ENCODE data around the gene LRRC73. TPM values are rescaled to one million over a fixed set of nuclear protein-coding genes. Genes with fewer than 3 reads are reported as not detected.

The LRRC73 gene
- total and polyA plus RNA-seq, 9 of the 15 experiments (the other 6 are each of a cell fraction or from before 2014, with no cell fraction given) = 0.07 to 0.55 (median 0.16) TPM; not detected in 3

DNA sequence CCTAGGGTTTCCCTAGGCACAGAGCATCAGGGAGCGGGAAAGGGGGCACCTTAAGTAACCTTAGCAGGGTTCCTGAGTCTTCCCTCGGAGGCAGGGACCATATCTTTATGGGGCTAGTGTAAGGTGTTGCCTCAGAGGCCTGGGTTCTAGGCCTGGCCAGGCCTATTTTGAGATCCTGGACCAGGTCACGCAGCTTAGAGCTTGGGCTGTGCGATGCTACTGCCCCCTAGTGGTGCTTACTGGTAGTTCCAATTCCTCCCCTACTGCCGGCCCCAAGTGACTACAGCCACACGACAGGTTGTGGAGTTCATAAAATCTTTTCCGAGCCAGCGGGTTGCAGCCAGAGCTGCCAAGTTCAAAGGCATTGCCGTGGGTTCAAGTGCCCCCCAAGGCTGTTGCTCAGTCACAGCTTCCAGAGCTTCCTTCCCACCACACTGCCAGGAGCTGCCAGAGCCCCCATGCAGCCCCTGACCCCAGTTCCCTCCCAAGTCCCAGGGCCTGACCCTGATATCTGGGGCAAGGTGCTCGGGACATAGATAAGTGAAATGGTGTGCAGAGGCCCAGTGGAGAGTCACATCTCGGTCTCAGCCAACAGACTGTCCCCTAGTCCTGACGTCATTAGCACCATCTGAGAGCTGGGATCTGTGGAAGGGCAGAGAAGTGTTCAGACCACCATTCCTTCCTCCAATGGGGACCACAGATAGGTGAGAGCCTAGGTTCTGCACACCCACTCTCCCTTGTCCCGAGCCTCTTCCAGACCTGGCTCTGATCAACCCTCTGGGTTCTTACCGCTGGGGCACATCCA lies 3.3 kb downstream of the LRRC73 start (continued):
- TF ChIP-seq SMAD2 (IDR thresholded peaks at IDR 0.05; ENCODE audit: low read depth, low read length) (no peak), RUNX1 (IDR thresholded peaks at IDR 0.05; ENCODE audit: low read depth) (no peak), KLF10 (CRISPR knock-in tag; IDR thresholded peaks at IDR 0.05) (no peak), PCBP1 (IDR thresholded peaks at IDR 0.05; ENCODE audit: low read depth, low read length, poor library complexity, severe bottlenecking) (no peak), ZNF699 (CRISPR knock-in tag; IDR thresholded peaks at IDR 0.05; ENCODE audit: insufficient replicate concordance) (no peak), GABPB2 (CRISPR knock-in tag; conservative IDR thresholded peaks at IDR 0.05) (no peak), CREB1 (IDR thresholded peaks at IDR 0.05) (no peak), CREB1 (CRISPR knock-in tag; IDR thresholded peaks at IDR 0.05) (peak; percentile 37; the same call in 1 of the 2 replicates), BMI1 (IDR thresholded peaks at IDR 0.05; ENCODE audit: low read length) (no peak), MNT (conservative IDR thresholded peaks at IDR 0.05) (0 out of 4 replicates have a peak, but pooled peaks of 1 of the 2 experiments have one; percentile 5), ZEB2 (IDR thresholded peaks at IDR 0.05) (no peak), L3MBTL2 (IDR thresholded peaks at IDR 0.05) (peak; percentile 35; the same call in 1 of the 2 replicates)
- TF ChIP-seq, protein P1, sequence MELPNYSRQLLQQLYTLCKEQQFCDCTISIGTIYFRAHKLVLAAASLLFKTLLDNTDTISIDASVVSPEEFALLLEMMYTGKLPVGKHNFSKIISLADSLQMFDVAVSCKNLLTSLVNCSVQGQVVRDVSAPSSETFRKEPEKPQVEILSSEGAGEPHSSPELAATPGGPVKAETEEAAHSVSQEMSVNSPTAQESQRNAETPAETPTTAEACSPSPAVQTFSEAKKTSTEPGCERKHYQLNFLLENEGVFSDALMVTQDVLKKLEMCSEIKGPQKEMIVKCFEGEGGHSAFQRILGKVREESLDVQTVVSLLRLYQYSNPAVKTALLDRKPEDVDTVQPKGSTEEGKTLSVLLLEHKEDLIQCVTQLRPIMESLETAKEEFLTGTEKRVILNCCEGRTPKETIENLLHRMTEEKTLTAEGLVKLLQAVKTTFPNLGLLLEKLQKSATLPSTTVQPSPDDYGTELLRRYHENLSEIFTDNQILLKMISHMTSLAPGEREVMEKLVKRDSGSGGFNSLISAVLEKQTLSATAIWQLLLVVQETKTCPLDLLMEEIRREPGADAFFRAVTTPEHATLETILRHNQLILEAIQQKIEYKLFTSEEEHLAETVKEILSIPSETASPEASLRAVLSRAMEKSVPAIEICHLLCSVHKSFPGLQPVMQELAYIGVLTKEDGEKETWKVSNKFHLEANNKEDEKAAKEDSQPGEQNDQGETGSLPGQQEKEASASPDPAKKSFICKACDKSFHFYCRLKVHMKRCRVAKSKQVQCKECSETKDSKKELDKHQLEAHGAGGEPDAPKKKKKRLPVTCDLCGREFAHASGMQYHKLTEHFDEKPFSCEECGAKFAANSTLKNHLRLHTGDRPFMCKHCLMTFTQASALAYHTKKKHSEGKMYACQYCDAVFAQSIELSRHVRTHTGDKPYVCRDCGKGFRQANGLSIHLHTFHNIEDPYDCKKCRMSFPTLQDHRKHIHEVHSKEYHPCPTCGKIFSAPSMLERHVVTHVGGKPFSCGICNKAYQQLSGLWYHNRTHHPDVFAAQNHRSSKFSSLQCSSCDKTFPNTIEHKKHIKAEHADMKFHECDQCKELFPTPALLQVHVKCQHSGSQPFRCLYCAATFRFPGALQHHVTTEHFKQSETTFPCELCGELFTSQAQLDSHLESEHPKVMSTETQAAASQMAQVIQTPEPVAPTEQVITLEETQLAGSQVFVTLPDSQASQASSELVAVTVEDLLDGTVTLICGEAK (IDR thresholded peaks at IDR 0.05) = no peak
- TF ChIP-seq, protein P1 (CRISPR knock-in tag; IDR thresholded peaks at IDR 0.05) = no peak
- TF ChIP-seq, protein P2, sequence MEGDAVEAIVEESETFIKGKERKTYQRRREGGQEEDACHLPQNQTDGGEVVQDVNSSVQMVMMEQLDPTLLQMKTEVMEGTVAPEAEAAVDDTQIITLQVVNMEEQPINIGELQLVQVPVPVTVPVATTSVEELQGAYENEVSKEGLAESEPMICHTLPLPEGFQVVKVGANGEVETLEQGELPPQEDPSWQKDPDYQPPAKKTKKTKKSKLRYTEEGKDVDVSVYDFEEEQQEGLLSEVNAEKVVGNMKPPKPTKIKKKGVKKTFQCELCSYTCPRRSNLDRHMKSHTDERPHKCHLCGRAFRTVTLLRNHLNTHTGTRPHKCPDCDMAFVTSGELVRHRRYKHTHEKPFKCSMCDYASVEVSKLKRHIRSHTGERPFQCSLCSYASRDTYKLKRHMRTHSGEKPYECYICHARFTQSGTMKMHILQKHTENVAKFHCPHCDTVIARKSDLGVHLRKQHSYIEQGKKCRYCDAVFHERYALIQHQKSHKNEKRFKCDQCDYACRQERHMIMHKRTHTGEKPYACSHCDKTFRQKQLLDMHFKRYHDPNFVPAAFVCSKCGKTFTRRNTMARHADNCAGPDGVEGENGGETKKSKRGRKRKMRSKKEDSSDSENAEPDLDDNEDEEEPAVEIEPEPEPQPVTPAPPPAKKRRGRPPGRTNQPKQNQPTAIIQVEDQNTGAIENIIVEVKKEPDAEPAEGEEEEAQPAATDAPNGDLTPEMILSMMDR (IDR thresholded peaks at IDR 0.05 in 2 of 3, conservative IDR thresholded peaks at IDR 0.05 in 1 of 3; ENCODE audit: insufficient read depth in 2 of 3, low read depth in 1 of 3, low read length in 3 of 3) = peak; percentile 98

All from K562 (cell line).